Measurements from ENCODE around the gene P2RX7.

DNA sequence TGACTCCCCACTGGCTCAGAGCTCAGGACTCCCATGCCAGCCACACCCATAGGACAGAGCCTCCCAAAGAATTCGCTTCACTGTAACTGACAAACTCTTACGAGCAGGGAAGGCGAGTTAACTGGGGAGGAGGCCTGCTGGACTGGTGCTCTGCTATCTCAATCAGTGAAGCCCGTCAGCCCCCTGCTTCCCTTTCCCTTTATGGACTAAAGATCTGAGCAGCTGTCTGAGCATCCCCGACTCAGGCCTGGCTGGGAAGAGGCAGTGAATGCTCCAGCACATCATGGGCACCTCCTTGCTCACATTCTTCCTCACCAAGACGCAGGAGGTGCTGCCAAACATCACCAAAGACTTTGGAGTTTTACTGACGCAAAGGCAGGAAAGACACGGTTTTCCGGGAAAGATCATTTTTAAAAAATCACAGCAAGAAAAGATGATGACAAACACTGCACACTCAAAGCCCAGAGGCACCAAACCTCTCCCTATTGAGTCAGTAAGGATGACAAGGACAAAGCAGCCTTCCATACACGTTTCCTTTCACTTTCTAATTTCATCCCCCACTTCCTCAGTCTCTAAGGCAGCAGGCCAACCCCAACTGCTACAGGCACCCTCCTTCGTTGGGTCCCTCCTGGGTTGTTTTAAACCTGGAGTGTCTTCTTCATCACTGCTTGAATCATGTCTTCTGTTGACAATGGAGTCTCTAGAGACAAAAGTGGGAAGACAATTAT lies 45.0 kb upstream of the P2RX7 start:
- TF ChIP-seq SPI1 (IDR thresholded peaks at IDR 0.05; ENCODE audit: borderline replicate concordance, low read depth): no peak
- TF ChIP-seq, protein P1, sequence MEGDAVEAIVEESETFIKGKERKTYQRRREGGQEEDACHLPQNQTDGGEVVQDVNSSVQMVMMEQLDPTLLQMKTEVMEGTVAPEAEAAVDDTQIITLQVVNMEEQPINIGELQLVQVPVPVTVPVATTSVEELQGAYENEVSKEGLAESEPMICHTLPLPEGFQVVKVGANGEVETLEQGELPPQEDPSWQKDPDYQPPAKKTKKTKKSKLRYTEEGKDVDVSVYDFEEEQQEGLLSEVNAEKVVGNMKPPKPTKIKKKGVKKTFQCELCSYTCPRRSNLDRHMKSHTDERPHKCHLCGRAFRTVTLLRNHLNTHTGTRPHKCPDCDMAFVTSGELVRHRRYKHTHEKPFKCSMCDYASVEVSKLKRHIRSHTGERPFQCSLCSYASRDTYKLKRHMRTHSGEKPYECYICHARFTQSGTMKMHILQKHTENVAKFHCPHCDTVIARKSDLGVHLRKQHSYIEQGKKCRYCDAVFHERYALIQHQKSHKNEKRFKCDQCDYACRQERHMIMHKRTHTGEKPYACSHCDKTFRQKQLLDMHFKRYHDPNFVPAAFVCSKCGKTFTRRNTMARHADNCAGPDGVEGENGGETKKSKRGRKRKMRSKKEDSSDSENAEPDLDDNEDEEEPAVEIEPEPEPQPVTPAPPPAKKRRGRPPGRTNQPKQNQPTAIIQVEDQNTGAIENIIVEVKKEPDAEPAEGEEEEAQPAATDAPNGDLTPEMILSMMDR (IDR thresholded peaks at IDR 0.05; ENCODE audit: insufficient read depth, low read length): no peak
- TF ChIP-seq POLR2AphosphoS5 (IDR thresholded peaks at IDR 0.05; ENCODE audit: low read depth): no peak
- TF ChIP-seq GABPA (IDR thresholded peaks at IDR 0.05; ENCODE audit: low read depth): no peak
- TF ChIP-seq, protein P2, sequence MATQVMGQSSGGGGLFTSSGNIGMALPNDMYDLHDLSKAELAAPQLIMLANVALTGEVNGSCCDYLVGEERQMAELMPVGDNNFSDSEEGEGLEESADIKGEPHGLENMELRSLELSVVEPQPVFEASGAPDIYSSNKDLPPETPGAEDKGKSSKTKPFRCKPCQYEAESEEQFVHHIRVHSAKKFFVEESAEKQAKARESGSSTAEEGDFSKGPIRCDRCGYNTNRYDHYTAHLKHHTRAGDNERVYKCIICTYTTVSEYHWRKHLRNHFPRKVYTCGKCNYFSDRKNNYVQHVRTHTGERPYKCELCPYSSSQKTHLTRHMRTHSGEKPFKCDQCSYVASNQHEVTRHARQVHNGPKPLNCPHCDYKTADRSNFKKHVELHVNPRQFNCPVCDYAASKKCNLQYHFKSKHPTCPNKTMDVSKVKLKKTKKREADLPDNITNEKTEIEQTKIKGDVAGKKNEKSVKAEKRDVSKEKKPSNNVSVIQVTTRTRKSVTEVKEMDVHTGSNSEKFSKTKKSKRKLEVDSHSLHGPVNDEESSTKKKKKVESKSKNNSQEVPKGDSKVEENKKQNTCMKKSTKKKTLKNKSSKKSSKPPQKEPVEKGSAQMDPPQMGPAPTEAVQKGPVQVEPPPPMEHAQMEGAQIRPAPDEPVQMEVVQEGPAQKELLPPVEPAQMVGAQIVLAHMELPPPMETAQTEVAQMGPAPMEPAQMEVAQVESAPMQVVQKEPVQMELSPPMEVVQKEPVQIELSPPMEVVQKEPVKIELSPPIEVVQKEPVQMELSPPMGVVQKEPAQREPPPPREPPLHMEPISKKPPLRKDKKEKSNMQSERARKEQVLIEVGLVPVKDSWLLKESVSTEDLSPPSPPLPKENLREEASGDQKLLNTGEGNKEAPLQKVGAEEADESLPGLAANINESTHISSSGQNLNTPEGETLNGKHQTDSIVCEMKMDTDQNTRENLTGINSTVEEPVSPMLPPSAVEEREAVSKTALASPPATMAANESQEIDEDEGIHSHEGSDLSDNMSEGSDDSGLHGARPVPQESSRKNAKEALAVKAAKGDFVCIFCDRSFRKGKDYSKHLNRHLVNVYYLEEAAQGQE (IDR thresholded peaks at IDR 0.05; ENCODE audit: insufficient replicate concordance, low read depth): no peak

All from HL-60 (cell line).